HG02852 (cell line): Measurements from ENCODE around the gene TMEM254.
"Not testable (repeated sequence)": the region's sequence is repeated elsewhere in the genome, so short reads cannot be mapped to it uniquely, and the experiment has no call there.

Experiments
- ATAC-seq: cut with Tn5 transposase; IDR thresholded peaks from one replicate; pipeline ENCODE4 v1.9.1; 2021; ENCODE audit warnings: mild to moderate bottlenecking, moderate library complexity; ENCODE audit not compliant: unreplicated experiment

TMEM254 gene

DNA sequence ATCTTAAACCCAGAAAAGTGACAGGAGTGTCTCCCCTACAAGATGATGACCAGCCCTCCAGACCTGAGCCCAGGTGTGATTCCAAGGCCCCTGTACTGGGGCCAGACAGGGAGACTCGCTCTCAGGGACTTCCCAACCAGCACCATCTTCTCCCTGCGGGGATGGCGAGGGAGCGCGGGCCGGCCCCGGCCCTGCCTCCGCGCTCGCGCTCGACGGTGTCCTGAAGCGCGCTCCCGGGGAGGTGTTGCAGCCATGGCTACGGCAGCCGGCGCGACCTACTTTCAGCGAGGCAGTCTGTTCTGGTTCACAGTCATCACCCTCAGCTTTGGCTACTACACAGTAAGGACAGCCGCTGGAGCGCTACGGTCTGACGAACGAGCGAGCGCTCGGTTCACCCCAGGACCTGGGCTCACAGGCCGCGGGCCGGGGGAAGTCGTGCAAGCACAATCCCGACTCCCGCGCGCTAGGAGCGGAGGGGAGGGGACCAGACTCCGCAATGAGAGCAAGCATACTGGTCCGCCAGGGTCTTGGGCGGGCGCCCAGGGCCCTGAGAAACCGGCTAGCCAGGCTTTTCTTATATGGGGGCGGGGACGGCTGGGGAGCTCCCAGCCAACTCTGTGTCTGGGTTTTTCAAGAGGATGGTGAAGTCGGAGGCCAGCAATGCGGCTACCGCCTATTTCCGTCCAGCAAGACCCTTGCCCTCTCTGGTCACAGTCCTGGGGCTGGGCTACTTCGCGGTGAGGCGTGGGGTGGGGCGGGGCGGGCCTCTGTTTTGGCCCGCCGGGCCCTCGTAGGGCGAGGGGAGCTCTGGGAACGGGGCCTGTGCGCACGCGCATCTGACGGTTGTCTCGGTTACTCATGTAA is at the start of gene TMEM254:
TSS of gene TMEM254 (plus strand) at position 218 of the 864 bp plus-strand sequence. CDS start at position 253, 35 bp downstream.
- peak; percentile 79 for ATAC-seq

DNA sequence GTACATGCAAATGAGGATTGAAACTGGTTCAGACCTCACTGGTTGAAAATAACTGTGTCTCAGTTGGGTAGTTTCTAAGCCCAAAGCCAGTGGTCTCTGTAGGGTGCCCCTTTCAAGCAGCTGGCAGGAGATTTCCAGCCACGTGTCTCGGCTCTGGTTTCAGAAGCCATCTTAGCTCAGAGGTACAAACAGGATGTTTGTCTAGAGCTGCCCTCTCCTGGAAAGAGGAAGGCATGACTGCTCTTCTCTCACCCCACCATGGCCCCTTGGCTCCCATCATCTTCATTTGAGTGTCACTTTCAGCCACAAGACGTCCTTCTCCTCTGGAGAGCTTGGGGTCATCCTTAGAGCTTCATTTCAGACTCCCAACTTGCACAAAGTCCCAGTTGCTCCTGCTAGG is 49.3 kb upstream of the TMEM254 start:
- ATAC-seq, result peak; percentile 61

DNA sequence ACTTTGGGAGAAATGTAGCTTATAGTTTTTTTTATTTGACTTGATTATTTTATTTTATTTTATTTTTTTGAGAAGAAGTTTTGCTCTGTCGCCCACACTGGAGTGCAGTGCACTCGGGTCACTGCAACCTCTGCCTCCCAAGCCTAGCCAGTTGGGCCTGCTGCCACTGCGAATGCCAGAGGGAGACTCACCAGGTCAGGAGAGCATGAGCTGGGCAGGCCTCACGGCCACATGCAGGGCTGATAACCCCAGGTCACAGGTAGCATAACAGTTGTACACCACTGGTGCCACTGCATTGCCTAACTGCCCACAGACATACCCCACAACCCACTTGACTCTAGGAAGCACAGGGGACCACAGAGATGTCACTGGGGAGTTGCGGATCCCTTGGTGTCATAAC is 48.6 kb upstream of the TMEM254 start:
- not testable (repeated sequence) for ATAC-seq

DNA sequence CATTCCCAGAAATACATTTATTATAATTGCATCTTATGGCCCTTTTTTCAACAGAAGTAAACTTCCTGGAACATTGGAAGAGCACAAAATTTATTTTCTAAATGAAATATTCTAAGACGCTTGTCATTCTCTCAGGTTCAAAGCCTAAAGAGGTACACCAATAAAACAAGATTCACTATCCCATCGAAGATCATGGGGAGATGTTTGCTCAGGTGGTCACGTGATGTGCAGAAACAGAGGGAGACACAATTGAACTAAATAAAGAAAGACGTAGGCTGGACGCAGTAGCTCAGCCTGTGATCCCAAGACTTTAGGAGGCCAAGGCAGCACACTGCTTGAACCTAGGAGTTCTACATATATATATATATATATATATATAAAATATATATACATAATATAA is 46.0 kb upstream of the TMEM254 start:
- ATAC-seq, result no peak

DNA sequence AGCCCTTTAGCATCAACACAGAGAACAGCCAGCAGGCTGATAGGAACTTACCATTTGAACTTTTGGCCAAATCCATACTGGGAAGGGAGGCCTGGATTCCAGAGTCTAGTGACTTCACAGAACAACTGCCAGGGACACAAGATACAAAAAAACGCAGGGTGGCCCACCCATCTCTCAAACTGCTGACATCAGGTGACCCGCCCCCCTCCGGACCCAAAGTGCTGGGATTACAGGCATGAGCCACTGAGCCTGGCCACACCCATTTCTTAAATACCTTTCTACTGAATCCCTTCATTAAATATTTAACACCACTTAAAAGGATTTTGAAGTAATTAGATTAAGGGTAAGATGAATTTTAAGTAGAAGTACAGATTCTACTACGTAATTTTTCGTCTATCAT is 43.7 kb upstream of the TMEM254 start:
- ATAC-seq, result not testable (repeated sequence)

DNA sequence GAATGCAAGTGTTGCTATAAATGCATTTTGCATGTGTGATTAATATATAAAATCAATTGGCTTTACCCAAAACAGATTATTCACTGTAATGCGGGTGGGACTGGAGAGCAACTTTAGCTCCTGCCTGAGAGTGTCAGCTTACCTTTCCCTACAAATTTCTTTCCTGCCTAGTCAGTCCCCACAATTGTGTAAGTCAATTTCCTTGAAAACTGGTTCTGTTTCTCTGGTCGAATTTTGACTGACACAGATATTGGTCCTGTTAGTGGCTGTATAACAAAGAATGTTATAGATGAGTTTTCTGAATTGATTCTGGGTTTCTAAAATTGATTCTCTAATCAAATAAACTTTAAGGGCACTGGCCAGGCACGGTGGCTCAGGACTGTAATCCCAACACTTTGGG is 43.0 kb upstream of the TMEM254 start:
- not testable (repeated sequence) for ATAC-seq

DNA sequence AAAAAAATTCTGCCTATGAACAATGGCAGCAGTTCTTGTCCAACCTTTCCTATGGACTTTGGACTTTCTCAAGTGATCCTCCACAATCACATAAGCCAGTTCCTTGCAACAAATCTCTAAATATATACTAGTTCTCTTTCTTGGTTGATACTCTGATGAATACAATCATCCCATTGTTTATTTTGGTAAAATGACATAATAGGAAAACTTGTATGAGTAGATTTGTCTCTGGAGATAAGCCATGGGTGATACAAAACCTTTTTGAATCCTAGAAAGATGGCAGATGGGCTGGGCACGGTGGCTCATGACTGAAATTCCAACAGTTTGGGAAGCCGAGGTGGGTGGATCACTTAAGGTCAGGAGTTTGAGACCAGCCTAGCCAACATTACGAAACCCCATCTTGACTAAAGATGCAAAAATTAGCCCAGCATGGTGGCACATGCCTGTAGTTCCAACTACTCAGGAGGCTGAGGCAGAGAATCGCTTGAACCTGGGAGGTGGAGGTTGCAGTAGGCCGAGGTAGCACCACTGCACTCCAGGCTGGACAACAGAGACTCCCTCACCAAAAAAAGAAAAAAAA is 41.5 kb upstream of the TMEM254 start:
- ATAC-seq, result not testable (repeated sequence)

- ATAC-seq, result not testable (repeated sequence)
Measured at GRCh38 chr10:80038226-80038625, 40.2 kb upstream of the TMEM254 start.

DNA sequence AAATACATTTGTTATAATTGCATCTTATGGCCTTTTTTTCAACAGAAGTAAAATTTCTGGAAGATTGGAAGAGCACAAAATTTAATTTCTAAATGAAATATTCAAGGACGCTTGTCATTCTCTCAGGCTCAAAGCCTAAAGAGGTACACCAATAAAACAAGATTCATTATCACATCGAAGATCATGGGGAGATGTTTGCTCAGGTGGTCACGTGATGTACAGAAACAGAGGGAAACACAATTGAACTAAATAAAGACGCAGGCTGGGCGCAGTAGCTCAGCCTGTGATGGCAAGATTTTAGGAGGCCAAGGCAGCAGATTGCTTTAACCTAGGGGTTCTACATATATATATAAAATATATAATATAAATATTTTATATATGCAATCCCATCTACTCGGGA is 37.3 kb upstream of the TMEM254 start:
- no peak for ATAC-seq

GRCh38 chr10:80044935-80045334 is 33.5 kb upstream of the TMEM254 start:
- ATAC-seq, result peak; percentile 42

DNA sequence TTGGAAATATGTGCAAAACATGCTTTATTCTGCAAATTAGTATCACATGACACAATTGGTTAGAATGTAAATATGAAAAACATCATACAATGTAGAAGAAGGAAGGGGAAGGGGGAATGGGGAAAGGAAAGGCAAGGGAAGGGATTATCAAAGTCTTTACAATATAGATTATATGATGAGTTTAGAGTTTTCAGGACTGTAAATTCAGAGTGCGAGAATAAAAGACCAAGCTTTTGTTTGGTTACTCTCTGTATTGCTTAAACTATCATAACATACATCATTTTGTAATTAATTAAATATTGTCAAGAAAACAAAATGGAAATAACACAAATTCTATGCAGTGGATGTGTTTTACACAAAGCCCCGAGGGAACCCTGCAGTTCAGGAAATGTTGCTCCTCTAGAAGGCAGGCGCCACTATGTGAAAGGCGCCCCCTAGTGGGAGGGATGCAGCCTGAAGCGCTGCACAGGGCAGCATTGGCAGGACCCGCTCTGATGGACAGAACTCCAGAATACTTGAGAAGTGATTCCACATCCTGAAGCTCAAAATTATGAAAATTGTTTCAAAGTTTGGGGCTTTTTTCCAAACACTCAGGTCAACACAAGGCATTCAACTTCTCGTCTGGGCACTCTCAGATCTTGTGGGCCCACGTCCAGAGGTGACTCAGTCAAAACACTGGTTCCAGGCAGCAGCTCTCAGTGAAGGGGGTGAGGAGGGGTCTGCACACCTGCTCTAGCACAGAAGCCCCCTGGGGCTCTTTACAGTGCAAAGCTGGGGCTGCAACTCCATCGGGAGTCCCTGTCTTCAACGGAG is 31.6 kb upstream of the TMEM254 start:
- ATAC-seq, result peak; percentile 71

DNA sequence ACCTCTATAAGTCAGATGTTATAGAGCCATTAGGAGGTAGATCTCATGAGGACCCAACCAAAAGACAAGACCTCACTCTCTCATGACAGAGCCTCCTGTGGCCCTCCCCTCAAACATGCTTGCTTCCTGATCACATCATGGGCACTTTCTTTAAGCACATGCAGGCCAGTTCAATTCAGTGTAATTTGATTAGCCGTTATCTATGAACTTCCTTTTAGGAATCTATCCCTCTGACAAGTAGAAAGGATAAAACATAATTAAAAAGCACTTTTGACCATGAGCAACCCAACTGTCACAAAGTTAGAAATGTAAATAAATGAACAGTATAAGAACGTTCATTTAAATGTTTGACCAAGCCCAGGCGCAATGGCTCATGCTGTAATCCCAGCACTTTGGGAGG is 27.7 kb upstream of the TMEM254 start:
- no peak for ATAC-seq

DNA sequence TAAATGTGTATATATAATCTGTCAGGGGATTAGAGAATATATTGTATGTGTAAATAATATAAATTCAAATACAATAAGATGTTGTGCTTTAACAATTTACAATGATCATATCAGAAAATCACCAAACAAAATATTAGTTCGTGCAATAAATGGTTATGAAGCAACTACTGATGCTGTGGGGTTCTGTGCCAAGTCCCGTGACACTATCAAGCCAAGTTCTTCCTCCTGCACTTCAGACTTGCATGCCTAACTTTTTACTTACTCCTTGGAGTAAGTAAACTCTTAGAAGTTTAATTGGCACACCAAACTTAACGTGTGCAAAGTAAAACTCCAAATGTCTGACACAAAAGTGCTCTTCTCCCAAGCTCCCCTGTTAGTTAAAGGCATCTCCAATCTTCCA is 26.5 kb upstream of the TMEM254 start:
- no peak for ATAC-seq

GRCh38 chr10:80055760-80056159 is 22.7 kb upstream of the TMEM254 start:
- ATAC-seq, result no peak

- ATAC-seq, result no peak
Measured at GRCh38 chr10:80057171-80057570, 21.3 kb upstream of the TMEM254 start.

- ATAC-seq, result no peak
Measured at GRCh38 chr10:80064120-80064886, 14.2 kb upstream of the TMEM254 start.

GRCh38 chr10:80066809-80067208 is 11.7 kb upstream of the TMEM254 start:
- ATAC-seq, result no peak

DNA sequence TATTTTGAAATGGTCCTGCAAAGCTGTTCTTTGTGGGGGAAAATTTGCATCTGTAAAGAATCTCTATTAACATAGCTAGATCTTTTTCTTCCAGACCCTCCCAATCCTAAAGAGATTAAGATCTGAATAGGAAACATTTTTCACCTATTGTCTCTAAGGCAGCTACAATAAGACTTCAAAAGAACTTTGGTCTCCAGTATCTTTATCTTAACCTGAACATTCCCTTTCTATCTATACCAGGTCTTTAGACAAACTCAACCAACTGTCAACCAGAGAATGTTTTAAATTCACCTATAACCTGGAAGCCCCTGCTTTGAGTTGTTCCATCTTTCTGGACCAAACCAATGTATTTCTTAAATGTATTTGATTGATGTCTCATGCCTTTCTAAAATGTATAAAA is 10.6 kb upstream of the TMEM254 start:
- ATAC-seq, result not testable (repeated sequence)

- ATAC-seq, result no peak
Measured at GRCh38 chr10:80068270-80068669, 10.2 kb upstream of the TMEM254 start.

DNA sequence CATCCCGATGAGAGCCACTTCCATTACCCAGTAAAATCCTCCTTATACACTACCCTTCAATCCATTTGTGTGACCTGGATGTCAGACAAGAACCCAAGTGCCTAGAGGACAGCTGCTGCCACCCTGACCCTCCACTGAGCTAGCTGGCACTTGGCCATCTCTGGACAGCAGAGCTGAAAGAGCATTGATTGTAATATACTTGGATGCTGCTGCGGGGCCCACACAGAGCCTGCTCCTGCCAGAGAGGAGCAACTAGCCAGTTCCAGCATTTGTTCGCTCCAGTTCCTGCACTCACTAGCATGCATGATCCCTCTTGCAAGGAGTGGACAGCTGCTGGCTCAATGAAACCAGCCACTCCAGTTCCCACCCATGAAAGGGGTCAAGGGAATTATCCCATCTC is 8.4 kb upstream of the TMEM254 start:
- no peak for ATAC-seq

DNA sequence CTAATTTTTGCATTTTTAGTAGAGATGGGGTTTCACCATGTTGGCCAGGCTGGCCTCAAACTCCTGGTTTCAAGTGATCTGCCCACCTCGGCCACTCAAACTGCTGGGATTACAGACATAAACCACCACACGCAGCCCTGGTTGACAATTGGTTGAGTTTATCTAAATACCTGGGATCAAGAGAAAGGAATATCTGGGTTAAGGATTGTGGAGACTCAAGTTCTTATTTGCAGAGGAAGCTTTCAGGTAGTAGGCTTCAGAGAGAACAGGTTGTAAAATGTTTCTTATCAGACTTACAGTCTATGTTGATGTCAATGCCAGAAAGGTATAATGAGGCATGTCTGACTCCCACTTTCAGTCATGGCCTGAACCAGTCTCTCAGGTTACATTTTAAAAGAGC is 5.9 kb upstream of the TMEM254 start:
- ATAC-seq, result no peak
